HEK293 (cell line): ENCODE data around the gene SYT6.

Experiments
- CTCF ChIA-PET: fragments of 350-600 bp; formaldehyde crosslinking; extraction: SDS; loops from one replicate; lab custom pipeline; 2021; ENCODE audit warnings: antibody characterized with exemption; lab: Yijun Ruan, JAX
- POLR2A ChIA-PET: fragments of 300-600 bp; formaldehyde crosslinking; extraction: SDS; loops from one replicate; lab custom pipeline; 2020; ENCODE audit warnings: antibody characterized with exemption, inconsistent platforms; lab: Yijun Ruan, JAX
- H3K27ac ChIP-seq: fragments of 200-500 bp; sonication (Bioruptor generic); 2 replicates; pipeline ENCODE4 v1.5.1; 2014; ENCODE audit warnings: low read depth, low read length, control low read depth, inconsistent platforms; ENCODE audit errors: extremely low read depth
- H3K36me3 ChIP-seq, 2 experiments: fragments of 200-500 bp in 1 of 2; sonication (Bioruptor generic) in 1 of 2; 1 replicate in 1 of 2; 2 replicates in 1 of 2; pipeline ENCODE4 v1.5.1; 2014 to 2017; ENCODE audit warnings: inconsistent platforms in 2 of 2, low read length in 2 of 2; ENCODE audit not compliant: control insufficient read depth in 2 of 2, insufficient read depth in 1 of 2
- H3K4me1 ChIP-seq: fragments of 200-500 bp; sonication (Bioruptor generic); 2 replicates; pipeline ENCODE4 v1.5.1; 2014; ENCODE audit warnings: mild to moderate bottlenecking, low read length, inconsistent platforms; ENCODE audit not compliant: control insufficient read depth, insufficient read depth
- H3K4me3 ChIP-seq: 2 replicates; pipeline ENCODE4 v1.5.1; 2011; ENCODE audit warnings: low read depth, mild to moderate bottlenecking, control low read depth, low read length, moderate library complexity
- H3K9me3 ChIP-seq: fragments of 200-500 bp; sonication (Bioruptor generic); 2 replicates; pipeline ENCODE4 v1.5.1; 2014; ENCODE audit warnings: low read depth, low read length, inconsistent platforms; ENCODE audit not compliant: control insufficient read depth, insufficient read depth
- BCL11B ChIP-seq: fragments of 450-650 bp; formaldehyde crosslinking; IDR thresholded peaks from 2 replicates; pipeline ENCODE4 v1.5.1; 2016; ENCODE audit warnings: low read depth, missing biosample characterization, missing genetic modification characterization
- EGR2 ChIP-seq: fragments of 450-650 bp; formaldehyde crosslinking; IDR thresholded peaks from 2 replicates; pipeline ENCODE4 v1.5.1; 2016; ENCODE audit warnings: low read depth, missing biosample characterization, missing genetic modification characterization
- GLI2 ChIP-seq: fragments of 450-650 bp; formaldehyde crosslinking; IDR thresholded peaks from 2 replicates; pipeline ENCODE4; 2017; ENCODE audit warnings: missing biosample characterization, missing genetic modification characterization, low read depth, borderline replicate concordance
- GLIS1 ChIP-seq: fragments of 450-650 bp; formaldehyde crosslinking; IDR thresholded peaks from 2 replicates; pipeline ENCODE4 v1.5.1; 2016; ENCODE audit warnings: missing biosample characterization, missing genetic modification characterization
- KLF9 ChIP-seq: fragments of 450-650 bp; formaldehyde crosslinking; IDR thresholded peaks from 2 replicates; pipeline ENCODE4 v1.5.1; 2016; ENCODE audit warnings: missing biosample characterization, missing genetic modification characterization, low read depth
- ZBTB8A ChIP-seq: fragments of 450-650 bp; formaldehyde crosslinking; IDR thresholded peaks from 2 replicates; pipeline ENCODE4 v1.5.1; 2016; ENCODE audit warnings: missing biosample characterization, missing genetic modification characterization
- ZEB2 ChIP-seq: fragments of 450-650 bp; formaldehyde crosslinking; IDR thresholded peaks from 2 replicates; pipeline ENCODE4 v1.5.1; 2016; ENCODE audit warnings: missing biosample characterization, missing genetic modification characterization
- ZFHX2 ChIP-seq: fragments of 450-650 bp; formaldehyde crosslinking; conservative IDR thresholded peaks from 2 replicates; pipeline ENCODE4 v1.5.1; 2016; ENCODE audit warnings: missing biosample characterization, missing genetic modification characterization
- ZNF114 ChIP-seq: fragments of 450-650 bp; formaldehyde crosslinking; IDR thresholded peaks from 2 replicates; pipeline ENCODE4 v1.5.0; 2017; ENCODE audit warnings: missing biosample characterization, missing genetic modification characterization
- ZNF121 ChIP-seq: fragments of 450-650 bp; formaldehyde crosslinking; IDR thresholded peaks from 2 replicates; pipeline ENCODE4 v1.5.1; 2016; ENCODE audit warnings: missing biosample characterization, missing genetic modification characterization
- ZNF214 ChIP-seq: fragments of 450-650 bp; formaldehyde crosslinking; IDR thresholded peaks from 2 replicates; pipeline ENCODE4 v1.5.1; 2017; ENCODE audit warnings: missing biosample characterization, mild to moderate bottlenecking, missing genetic modification characterization, borderline replicate concordance
- ZNF529 ChIP-seq: fragments of 450-650 bp; formaldehyde crosslinking; IDR thresholded peaks from 2 replicates; pipeline ENCODE4 v1.5.1; 2017; ENCODE audit warnings: missing genetic modification characterization, missing biosample characterization; ENCODE audit not compliant: insufficient replicate concordance
- ZNF561 ChIP-seq: fragments of 450-650 bp; IDR thresholded peaks from 2 replicates; pipeline ENCODE4 v1.5.1; 2018; ENCODE audit warnings: missing biosample characterization, missing genetic modification characterization, borderline replicate concordance
- ZNF621 ChIP-seq: fragments of 450-650 bp; formaldehyde crosslinking; IDR thresholded peaks from 2 replicates; pipeline ENCODE4 v1.5.1; 2017; ENCODE audit warnings: missing biosample characterization, missing genetic modification characterization
- ZNF76 ChIP-seq: fragments of 450-650 bp; formaldehyde crosslinking; IDR thresholded peaks from 2 replicates; pipeline ENCODE4; 2016; ENCODE audit warnings: low read depth, missing biosample characterization, missing genetic modification characterization, borderline replicate concordance
- ZSCAN30 ChIP-seq: fragments of 450-650 bp; IDR thresholded peaks from 2 replicates; pipeline ENCODE4 v1.5.1; 2018; ENCODE audit warnings: missing biosample characterization, mild to moderate bottlenecking, missing genetic modification characterization, moderate library complexity
- TF ChIP-seq, protein P1 (sequence below): fragments of 450-650 bp; formaldehyde crosslinking; IDR thresholded peaks from 2 replicates; pipeline ENCODE4 v1.5.1; 2017; ENCODE audit warnings: missing biosample characterization, missing genetic modification characterization
- TF ChIP-seq, protein P2 (sequence below): fragments of 450-650 bp; formaldehyde crosslinking; IDR thresholded peaks from 2 replicates; pipeline ENCODE4 v1.5.1; 2016; ENCODE audit warnings: missing biosample characterization, missing genetic modification characterization
- TF ChIP-seq, protein P3 (sequence below): fragments of 450-650 bp; formaldehyde crosslinking; IDR thresholded peaks from 2 replicates; pipeline ENCODE4 v1.5.1; 2017; ENCODE audit warnings: missing biosample characterization, missing genetic modification characterization
- TF ChIP-seq, protein P4 (sequence below): fragments of 450-650 bp; formaldehyde crosslinking; IDR thresholded peaks from 2 replicates; pipeline ENCODE4 v1.5.1; 2016; ENCODE audit warnings: missing biosample characterization, missing genetic modification characterization

The SYT6 gene

DNA sequence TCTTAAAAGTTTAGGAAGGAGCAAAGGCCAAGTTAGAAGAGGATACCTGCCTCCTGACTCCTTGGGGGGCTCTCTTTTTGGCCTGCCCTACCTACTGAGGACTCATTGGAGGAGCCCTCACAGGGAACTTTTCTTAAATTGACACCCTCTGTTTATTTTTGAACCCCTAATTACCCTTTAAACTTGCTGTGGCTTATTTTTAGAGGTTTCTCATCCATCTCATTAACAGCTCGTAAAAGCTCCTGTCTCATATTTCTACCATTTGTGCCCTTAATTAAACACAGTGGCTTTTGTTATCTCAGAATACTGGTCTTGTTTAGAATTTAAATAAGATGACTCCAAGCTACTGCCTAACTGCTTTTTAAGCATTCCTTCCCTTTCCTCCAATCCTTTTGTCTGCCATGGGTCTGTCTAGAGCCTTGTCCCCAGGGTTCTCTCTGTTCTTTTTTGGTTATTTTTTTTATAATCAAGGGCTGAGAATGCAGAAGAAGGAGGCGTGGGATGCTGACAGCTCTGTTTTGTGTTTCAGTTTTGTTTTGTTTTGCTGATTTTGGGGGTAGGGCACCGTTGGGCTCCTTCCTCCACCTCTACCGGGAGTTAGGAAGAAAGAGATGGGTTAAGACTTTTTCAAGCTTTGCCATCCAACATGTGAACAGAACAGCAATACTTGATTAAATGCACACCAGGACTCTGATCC lies 78.0 kb downstream of the SYT6 start (continued):
- no peak for TF ChIP-seq KLF9 (tag by site-specific recombination)
- TF ChIP-seq BCL11B (tag by site-specific recombination) = peak; percentile 79; the same call in 1 of the 2 replicates
- TF ChIP-seq ZNF114 (tag by site-specific recombination) = no peak
- TF ChIP-seq ZEB2 = peak; percentile 53
- TF ChIP-seq GLI2 (tag by site-specific recombination) = peak; percentile 49; the same call in 1 of the 2 replicates
- TF ChIP-seq ZNF76 (tag by site-specific recombination) = no peak
- 0 out of 2 replicates have a peak, but pooled peaks have one; percentile 9 for TF ChIP-seq ZSCAN30
- TF ChIP-seq, protein P1, sequence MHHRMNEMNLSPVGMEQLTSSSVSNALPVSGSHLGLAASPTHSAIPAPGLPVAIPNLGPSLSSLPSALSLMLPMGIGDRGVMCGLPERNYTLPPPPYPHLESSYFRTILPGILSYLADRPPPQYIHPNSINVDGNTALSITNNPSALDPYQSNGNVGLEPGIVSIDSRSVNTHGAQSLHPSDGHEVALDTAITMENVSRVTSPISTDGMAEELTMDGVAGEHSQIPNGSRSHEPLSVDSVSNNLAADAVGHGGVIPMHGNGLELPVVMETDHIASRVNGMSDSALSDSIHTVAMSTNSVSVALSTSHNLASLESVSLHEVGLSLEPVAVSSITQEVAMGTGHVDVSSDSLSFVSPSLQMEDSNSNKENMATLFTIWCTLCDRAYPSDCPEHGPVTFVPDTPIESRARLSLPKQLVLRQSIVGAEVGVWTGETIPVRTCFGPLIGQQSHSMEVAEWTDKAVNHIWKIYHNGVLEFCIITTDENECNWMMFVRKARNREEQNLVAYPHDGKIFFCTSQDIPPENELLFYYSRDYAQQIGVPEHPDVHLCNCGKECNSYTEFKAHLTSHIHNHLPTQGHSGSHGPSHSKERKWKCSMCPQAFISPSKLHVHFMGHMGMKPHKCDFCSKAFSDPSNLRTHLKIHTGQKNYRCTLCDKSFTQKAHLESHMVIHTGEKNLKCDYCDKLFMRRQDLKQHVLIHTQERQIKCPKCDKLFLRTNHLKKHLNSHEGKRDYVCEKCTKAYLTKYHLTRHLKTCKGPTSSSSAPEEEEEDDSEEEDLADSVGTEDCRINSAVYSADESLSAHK = peak; percentile 83
- TF ChIP-seq GLIS1 = peak; percentile 89
- no peak for TF ChIP-seq ZNF621 (tag by site-specific recombination)
- TF ChIP-seq, protein P2, sequence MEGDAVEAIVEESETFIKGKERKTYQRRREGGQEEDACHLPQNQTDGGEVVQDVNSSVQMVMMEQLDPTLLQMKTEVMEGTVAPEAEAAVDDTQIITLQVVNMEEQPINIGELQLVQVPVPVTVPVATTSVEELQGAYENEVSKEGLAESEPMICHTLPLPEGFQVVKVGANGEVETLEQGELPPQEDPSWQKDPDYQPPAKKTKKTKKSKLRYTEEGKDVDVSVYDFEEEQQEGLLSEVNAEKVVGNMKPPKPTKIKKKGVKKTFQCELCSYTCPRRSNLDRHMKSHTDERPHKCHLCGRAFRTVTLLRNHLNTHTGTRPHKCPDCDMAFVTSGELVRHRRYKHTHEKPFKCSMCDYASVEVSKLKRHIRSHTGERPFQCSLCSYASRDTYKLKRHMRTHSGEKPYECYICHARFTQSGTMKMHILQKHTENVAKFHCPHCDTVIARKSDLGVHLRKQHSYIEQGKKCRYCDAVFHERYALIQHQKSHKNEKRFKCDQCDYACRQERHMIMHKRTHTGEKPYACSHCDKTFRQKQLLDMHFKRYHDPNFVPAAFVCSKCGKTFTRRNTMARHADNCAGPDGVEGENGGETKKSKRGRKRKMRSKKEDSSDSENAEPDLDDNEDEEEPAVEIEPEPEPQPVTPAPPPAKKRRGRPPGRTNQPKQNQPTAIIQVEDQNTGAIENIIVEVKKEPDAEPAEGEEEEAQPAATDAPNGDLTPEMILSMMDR (tag by site-specific recombination) = no peak
- peak; percentile 34; the same call in 1 of the 2 replicates for TF ChIP-seq ZBTB8A (tag by site-specific recombination)
- TF ChIP-seq, protein P3, sequence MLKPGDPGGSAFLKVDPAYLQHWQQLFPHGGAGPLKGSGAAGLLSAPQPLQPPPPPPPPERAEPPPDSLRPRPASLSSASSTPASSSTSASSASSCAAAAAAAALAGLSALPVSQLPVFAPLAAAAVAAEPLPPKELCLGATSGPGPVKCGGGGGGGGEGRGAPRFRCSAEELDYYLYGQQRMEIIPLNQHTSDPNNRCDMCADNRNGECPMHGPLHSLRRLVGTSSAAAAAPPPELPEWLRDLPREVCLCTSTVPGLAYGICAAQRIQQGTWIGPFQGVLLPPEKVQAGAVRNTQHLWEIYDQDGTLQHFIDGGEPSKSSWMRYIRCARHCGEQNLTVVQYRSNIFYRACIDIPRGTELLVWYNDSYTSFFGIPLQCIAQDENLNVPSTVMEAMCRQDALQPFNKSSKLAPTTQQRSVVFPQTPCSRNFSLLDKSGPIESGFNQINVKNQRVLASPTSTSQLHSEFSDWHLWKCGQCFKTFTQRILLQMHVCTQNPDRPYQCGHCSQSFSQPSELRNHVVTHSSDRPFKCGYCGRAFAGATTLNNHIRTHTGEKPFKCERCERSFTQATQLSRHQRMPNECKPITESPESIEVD = peak; percentile 74
- 0 out of 2 replicates have a peak, but pooled peaks have one; percentile 54 for TF ChIP-seq ZNF561 (tag by site-specific recombination)
- TF ChIP-seq, protein P4, sequence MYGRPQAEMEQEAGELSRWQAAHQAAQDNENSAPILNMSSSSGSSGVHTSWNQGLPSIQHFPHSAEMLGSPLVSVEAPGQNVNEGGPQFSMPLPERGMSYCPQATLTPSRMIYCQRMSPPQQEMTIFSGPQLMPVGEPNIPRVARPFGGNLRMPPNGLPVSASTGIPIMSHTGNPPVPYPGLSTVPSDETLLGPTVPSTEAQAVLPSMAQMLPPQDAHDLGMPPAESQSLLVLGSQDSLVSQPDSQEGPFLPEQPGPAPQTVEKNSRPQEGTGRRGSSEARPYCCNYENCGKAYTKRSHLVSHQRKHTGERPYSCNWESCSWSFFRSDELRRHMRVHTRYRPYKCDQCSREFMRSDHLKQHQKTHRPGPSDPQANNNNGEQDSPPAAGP (tag by site-specific recombination) = 0 out of 2 replicates have a peak, but pooled peaks have one; percentile 33
- no peak for TF ChIP-seq ZNF121 (tag by site-specific recombination)
- no peak for TF ChIP-seq ZNF529 (tag by site-specific recombination)

DNA sequence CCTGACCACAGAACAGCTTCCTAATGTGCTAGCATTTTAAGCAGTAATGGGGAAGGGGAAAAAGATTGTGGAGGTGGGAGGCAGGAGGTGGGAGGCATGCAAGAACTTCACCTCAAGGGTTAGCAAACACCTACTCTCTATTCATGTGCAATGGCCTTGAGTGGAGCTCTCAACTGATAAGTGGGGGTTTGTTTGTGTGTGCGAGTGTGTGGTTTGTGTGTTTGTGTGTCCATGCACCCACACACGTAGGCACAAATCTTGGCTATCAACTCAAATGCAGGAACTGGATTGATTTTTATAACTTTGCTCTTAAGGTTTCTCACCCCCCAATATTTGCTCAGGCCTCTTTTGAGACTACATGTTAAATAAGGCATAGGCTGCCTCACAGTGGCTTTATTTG lies 78.6 kb downstream of the SYT6 start:
- no peak overlapping the region for H3K4me3 ChIP-seq
- POLR2A ChIA-PET = no interaction called here
- CTCF ChIA-PET = interaction anchor here (0.6 to 0.9 kb wide), 3 partner anchors 42 to 96 kb away, joined by 3 to 5 read pairs (median 3); partner anchors contain the start of gene OLFML3
- no peaks in the 10 kb centered on the region for H3K36me3 ChIP-seq
- H3K9me3 ChIP-seq = 0 out of 2 replicates have a peak, but pooled peaks cover 3% of the 10 kb centered on the region
- peak overlapping the region; percentile 55 for H3K27ac ChIP-seq
- peak; percentile 99 for TF ChIP-seq EGR2 (tag by site-specific recombination)
- no peak for TF ChIP-seq ZNF214 (tag by site-specific recombination)
- TF ChIP-seq ZFHX2 = peak; percentile 99
- H3K4me1 ChIP-seq = peaks cover 13% of the 10 kb centered on the region
